Measurements from ENCODE around the gene TMEM37. TPM values are rescaled to one million over a fixed set of nuclear protein-coding genes. Genes with fewer than 3 reads are reported as not detected.

Gene TMEM37
- total RNA-seq, 2 donors from 2014 or later: not detected

DNA sequence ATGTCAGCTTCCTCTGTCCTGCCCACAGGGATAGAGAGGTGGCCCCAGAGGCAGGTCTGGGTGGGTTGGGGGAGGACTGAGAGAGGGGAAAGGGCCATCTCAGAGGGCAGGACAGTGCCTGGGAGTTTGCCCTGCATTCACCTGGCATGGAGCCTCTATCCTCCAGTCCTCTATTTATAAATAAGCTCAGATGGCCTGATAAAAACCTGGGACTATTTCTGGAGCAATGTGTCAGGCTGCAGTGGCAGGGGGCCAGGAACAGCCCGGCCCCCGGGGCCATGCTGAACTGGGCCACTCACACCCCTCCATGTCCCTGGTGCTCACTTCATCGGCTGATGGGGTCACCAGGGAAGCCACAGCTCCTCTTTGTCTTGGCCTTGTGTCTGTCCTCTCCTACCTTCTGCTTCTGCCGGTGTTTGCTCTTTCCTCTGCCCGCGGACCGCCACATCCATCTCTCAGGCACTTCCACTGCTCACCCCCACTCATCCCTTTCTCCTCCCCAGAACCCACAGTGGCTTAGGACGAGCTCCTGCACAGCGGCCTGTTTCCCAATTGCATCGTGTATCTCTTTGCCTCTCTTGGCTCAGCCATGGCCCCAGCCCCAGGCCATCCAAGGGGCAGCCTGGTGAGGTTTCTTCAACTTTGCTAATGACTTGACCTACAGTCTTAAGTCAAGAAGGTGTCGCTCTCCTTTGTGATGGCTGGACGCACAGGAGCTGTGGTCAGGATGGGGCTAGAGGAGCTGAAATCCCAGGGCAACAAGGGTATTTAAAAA lies 53.9 kb downstream of the TMEM37 start:
- Mint-ChIP-seq H3K27ac (no peak overlapping the region), H3K36me3 (ENCODE audit: insufficient read depth in 2 of 2) (no peaks in the 10 kb centered on the region), H3K4me3 (no peak overlapping the region), H3K27me3 (ENCODE audit: low read depth) (no peaks in the 10 kb centered on the region), H3K4me1 (ENCODE audit: low read depth) (no peaks in the 10 kb centered on the region), H3K9me3 (no peaks in the 10 kb centered on the region)
- DNase-seq (no peak), ATAC-seq (replicated peaks in 1 of 2) (no peak)

DNA sequence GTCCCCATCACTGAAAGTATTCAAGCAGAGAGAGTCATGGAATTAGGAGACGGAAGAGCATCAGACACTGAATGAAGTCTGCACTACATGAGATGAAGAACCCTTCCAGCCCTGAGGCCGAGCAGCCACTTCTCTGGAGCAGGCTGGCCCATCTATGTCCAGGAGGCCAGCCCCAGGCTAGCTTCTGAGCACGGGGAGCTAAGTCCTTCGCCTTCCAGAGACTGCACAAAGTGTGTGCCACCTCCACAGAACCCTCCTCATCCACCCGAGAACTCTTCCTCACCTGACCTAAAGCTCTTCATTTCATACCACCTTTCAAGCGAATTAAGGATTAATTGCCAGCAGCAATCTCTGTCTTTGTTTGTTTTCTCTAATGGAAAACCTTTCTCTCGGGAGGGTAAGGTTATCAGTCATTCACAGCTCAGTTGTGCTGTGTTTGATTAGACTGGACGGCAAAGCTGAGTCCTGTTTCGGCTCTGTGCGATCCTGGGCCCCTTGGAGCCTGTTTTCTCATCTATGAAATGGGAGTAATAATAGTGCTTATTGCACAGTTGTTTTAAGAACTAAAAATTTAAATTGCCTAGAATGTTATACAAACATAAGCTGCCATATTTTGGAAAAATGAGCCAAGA lies 54.7 kb downstream of the TMEM37 start:
- no peaks in the 10 kb centered on the region for H3K36me3 Mint-ChIP-seq (ENCODE audit: insufficient read depth in 2 of 2)
- H3K4me1 Mint-ChIP-seq (ENCODE audit: low read depth): no peaks in the 10 kb centered on the region
- DNase-seq (no peak), ATAC-seq (replicated peaks in 1 of 2) (no peak)
- H3K4me3 Mint-ChIP-seq: no peak overlapping the region
- H3K9me3 Mint-ChIP-seq: no peaks in the 10 kb centered on the region
- no peak overlapping the region for H3K27ac Mint-ChIP-seq
- no peaks in the 10 kb centered on the region for H3K27me3 Mint-ChIP-seq (ENCODE audit: low read depth)

DNA sequence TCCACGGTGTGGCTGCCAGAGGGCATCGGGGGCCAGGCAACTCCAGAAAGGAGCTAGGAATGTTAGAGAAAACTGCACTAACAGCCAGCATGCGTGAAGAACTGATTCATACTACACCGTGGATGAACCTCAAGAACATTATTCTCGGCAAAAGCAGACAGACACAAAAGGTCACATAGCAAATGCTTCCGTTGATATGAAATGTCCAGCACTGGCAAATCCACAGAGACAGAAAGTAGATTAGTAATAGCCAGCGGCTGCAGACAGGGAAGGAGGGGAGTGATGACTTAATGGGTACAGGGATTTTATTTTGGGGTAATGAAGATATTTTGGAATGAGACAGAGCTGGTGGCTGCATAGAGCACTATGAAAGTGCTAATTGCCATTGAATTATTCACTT lies 55.2 kb downstream of the TMEM37 start:
- Mint-ChIP-seq H3K36me3 (ENCODE audit: insufficient read depth in 2 of 2) (no peaks in the 10 kb centered on the region), H3K4me1 (ENCODE audit: low read depth) (no peaks in the 10 kb centered on the region), H3K9me3 (no peaks in the 10 kb centered on the region), H3K27ac (no peak overlapping the region), H3K4me3 (no peak overlapping the region), H3K27me3 (ENCODE audit: low read depth) (no peaks in the 10 kb centered on the region)
- no peak for DNase-seq
- ATAC-seq (replicated peaks in 1 of 2): no peak

DNA sequence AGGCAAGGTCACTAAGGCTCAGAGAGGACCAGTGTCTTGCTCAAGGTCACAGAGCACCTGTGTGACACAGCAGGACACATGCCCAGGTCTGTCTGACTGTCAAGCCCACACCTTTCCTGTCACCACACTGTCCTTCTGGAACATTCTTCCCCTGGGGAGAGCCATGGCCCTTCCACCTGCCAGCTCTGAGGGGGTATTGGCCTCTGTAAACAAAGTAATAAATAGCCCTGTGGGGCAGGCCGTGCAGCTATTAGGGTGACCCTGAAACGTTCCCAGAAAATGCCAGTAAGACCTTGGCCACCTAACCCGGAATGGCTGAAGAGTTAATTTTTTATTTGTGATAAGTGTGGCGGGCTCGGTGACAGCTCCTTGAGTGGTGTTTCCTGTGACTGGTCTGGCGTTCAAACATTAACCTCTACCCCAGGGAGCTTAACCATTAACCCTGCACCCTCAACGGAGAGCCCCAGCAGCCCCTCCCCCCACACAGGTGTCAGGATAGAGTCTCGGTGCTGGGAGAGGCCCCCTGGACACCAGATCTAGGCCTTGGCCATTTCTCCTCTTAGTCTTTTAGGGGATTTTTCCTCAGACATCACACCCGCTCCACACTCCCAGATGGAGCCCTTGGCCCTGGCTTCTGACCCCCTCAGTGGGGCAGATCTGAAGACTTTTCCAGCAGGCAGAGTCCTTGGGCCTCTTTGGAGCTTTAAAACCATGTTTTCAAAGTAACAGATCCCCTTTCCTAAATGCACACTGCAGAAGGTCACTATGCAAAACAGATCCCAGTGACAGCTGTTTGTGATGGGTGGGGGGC lies 56.0 kb downstream of the TMEM37 start:
- H3K4me3 Mint-ChIP-seq: no peak overlapping the region
- no peak for DNase-seq
- ATAC-seq (replicated peaks in 1 of 2): no peak
- no peak overlapping the region for H3K27ac Mint-ChIP-seq
- no peaks in the 10 kb centered on the region for H3K9me3 Mint-ChIP-seq
- no peaks in the 10 kb centered on the region for H3K27me3 Mint-ChIP-seq (ENCODE audit: low read depth)
- H3K4me1 Mint-ChIP-seq (ENCODE audit: low read depth): no peaks in the 10 kb centered on the region
- no peaks in the 10 kb centered on the region for H3K36me3 Mint-ChIP-seq (ENCODE audit: insufficient read depth in 2 of 2)

Other genes with a start within 250 kb of the TMEM37 start
- under 1 TPM in 1 of 2 donors, not detected in 1; 0.17 TPM for gene STEAP3, start 208.0 kb upstream of the TMEM37 start, total RNA-seq
- gene C2orf76, start 65.0 kb upstream of the TMEM37 start, total RNA-seq: 10 to 100 TPM; 13.1 to 15.3 TPM
- 10 to 100 TPM; 58.7 to 80.6 TPM for gene DBI, start 64.9 kb upstream of the TMEM37 start, total RNA-seq
- gene SCTR, start 92.6 kb downstream of the TMEM37 start, total RNA-seq: not detected
- not detected for gene CFAP221, start 112.6 kb downstream of the TMEM37 start, total RNA-seq
- gene TMEM177, start 247.3 kb downstream of the TMEM37 start, total RNA-seq: 10 to 100 TPM in 1 of 2 donors, 1 to 10 TPM in 1; 6.8 to 11.0 TPM

Measured in activated T-cell treated with anti-CD3 and anti-CD28 coated beads, Interleukin-2, amount 50 U/mL, for 72 hours (primary cell).